SK-N-SH treated with all-trans-retinoic acid at 6 μM for 48 hours (cell line): ENCODE measurements around the gene ACVR1B.

Experiments
- ATAC-seq: fragments of 200-7000 bp; cut with Tn5 transposase; 3 replicates; pipeline ENCODE4 v1.9.1; 2020; ENCODE audit warnings: mild to moderate bottlenecking, moderate library complexity
- ARNTL ChIP-seq: fragments of 450-650 bp; formaldehyde crosslinking; IDR thresholded peaks from 2 replicates; pipeline ENCODE4 v1.5.0; 2020; ENCODE audit warnings: low read depth, mild to moderate bottlenecking, moderate library complexity, borderline replicate concordance
- BACH2 ChIP-seq: fragments of 250-450 bp; sonication (Bioruptor Pico); IDR thresholded peaks from 2 replicates; pipeline ENCODE4 v1.9.0; 2021; ENCODE audit warnings: mild to moderate bottlenecking, borderline replicate concordance
- CSDC2 ChIP-seq: fragments of 250-450 bp; sonication (Bioruptor Pico); IDR thresholded peaks from 2 replicates; pipeline ENCODE4 v1.5.0; 2020; ENCODE audit warnings: mild to moderate bottlenecking, moderate library complexity
- ESRRG ChIP-seq: fragments of 250-450 bp; sonication (Bioruptor Pico); IDR thresholded peaks from 2 replicates; pipeline ENCODE4 v1.6.1; 2021; ENCODE audit warnings: mild to moderate bottlenecking
- GLIS3 ChIP-seq: fragments of 250-450 bp; sonication (Bioruptor Pico); IDR thresholded peaks from 2 replicates; pipeline ENCODE4 v1.5.0; 2020; ENCODE audit warnings: mild to moderate bottlenecking, moderate library complexity
- ISL1 ChIP-seq: fragments of 250-450 bp; sonication (Bioruptor Pico); IDR thresholded peaks from 2 replicates; pipeline ENCODE4 v2.1.2; 2022; ENCODE audit warnings: mild to moderate bottlenecking, moderate library complexity
- OSR1 ChIP-seq: fragments of 250-450 bp; sonication (Bioruptor Pico); IDR thresholded peaks from 2 replicates; pipeline ENCODE4 v1.8.0; 2022; ENCODE audit warnings: moderate library complexity, mild to moderate bottlenecking, inconsistent platforms
- POU6F1 ChIP-seq: fragments of 250-450 bp; sonication (Bioruptor Pico); IDR thresholded peaks from 2 replicates; pipeline ENCODE4 v1.8.0; 2021; ENCODE audit warnings: low read depth, mild to moderate bottlenecking, moderate library complexity, borderline replicate concordance
- PPARA ChIP-seq: fragments of 250-450 bp; sonication (Bioruptor Pico); IDR thresholded peaks from 2 replicates; pipeline ENCODE4 v1.5.0; 2020; ENCODE audit warnings: mild to moderate bottlenecking, borderline replicate concordance
- RARB ChIP-seq: fragments of 250-450 bp; sonication (Bioruptor Pico); IDR thresholded peaks from 2 replicates; pipeline ENCODE4 v1.8.0; 2021; ENCODE audit warnings: mild to moderate bottlenecking, moderate library complexity
- SNAI2 ChIP-seq: fragments of 250-450 bp; sonication (Bioruptor Pico); IDR thresholded peaks from 2 replicates; pipeline ENCODE4 v1.5.0; 2020; ENCODE audit warnings: mild to moderate bottlenecking, moderate library complexity
- TCF4 ChIP-seq: fragments of 250-450 bp; sonication (Bioruptor Pico); IDR thresholded peaks from 2 replicates; pipeline ENCODE4 v1.8.0; 2021; ENCODE audit warnings: mild to moderate bottlenecking, moderate library complexity, borderline replicate concordance
- TOX ChIP-seq: fragments of 250-450 bp; sonication (Bioruptor Pico); IDR thresholded peaks from 2 replicates; pipeline ENCODE4 v1.8.0; 2021; ENCODE audit warnings: mild to moderate bottlenecking, moderate library complexity, borderline replicate concordance
- TSHZ2 ChIP-seq: fragments of 250-450 bp; sonication (Bioruptor Pico); IDR thresholded peaks from 2 replicates; pipeline ENCODE4 v1.5.0; 2020; ENCODE audit warnings: mild to moderate bottlenecking, moderate library complexity
- ZC3H10 ChIP-seq: fragments of 250-450 bp; sonication (Bioruptor Pico); IDR thresholded peaks from 2 replicates; pipeline ENCODE4 v1.5.1; 2021; ENCODE audit warnings: mild to moderate bottlenecking, moderate library complexity
- ZFP3 ChIP-seq: fragments of 250-450 bp; sonication (Bioruptor Pico); IDR thresholded peaks from 2 replicates; pipeline ENCODE4 v1.5.0; 2020; ENCODE audit warnings: mild to moderate bottlenecking, moderate library complexity
- ZFP30 ChIP-seq: fragments of 450-650 bp; formaldehyde crosslinking; IDR thresholded peaks from 2 replicates; pipeline ENCODE4 v1.5.0; 2022; ENCODE audit warnings: mild to moderate bottlenecking, moderate library complexity
- ZNF565 ChIP-seq: fragments of 450-650 bp; formaldehyde crosslinking; conservative IDR thresholded peaks from 2 replicates; pipeline ENCODE4 v1.5.0; 2020; ENCODE audit warnings: low read depth, mild to moderate bottlenecking, moderate library complexity
- ZNF70 ChIP-seq: fragments of 450-650 bp; formaldehyde crosslinking; IDR thresholded peaks from 2 replicates; pipeline ENCODE4 v1.5.0; 2020; ENCODE audit warnings: mild to moderate bottlenecking, moderate library complexity
- ZNF8 ChIP-seq: fragments of 450-650 bp; formaldehyde crosslinking; IDR thresholded peaks from 2 replicates; pipeline ENCODE4 v1.5.0; 2020; ENCODE audit warnings: mild to moderate bottlenecking, moderate library complexity

The ACVR1B gene

GRCh38 chr12:52006726-52007157 is 55.2 kb downstream of the ACVR1B start, which contains the start of gene TAMALIN (continued):
- no peak for TF ChIP-seq SNAI2
- TF ChIP-seq ISL1 (CRISPR knock-in tag) = no peak
- TF ChIP-seq TCF4 (CRISPR knock-in tag) = no peak
- no peak for TF ChIP-seq RARB (CRISPR knock-in tag)
- TF ChIP-seq ZNF565 = no peak
- no peak for TF ChIP-seq ARNTL (CRISPR knock-in tag)
- TF ChIP-seq TOX (CRISPR knock-in tag) = no peak
- no peak for TF ChIP-seq OSR1 (CRISPR knock-in tag)

- TF ChIP-seq TOX (CRISPR knock-in tag) = no peak
- TF ChIP-seq, all 23 proteins: peak for 0
- ATAC-seq = peak; percentile 13
Observed at GRCh38 chr12:52007158-52007921, 55.8 kb downstream of the ACVR1B start.

GRCh38 chr12:52007982-52008510 is 56.5 kb downstream of the ACVR1B start:
- no peak for TF ChIP-seq TOX (CRISPR knock-in tag)
- no peak for TF ChIP-seq ISL1 (CRISPR knock-in tag)
- TF ChIP-seq ZC3H10 (CRISPR knock-in tag) = no peak
- TF ChIP-seq ZFP3 = no peak
- ATAC-seq = no peak

- no peak for TF ChIP-seq TSHZ2 (CRISPR knock-in tag)
- no peak for TF ChIP-seq OSR1 (CRISPR knock-in tag)
- TF ChIP-seq SNAI2 = no peak
- no peak for TF ChIP-seq ZFP30 (CRISPR knock-in tag)
- TF ChIP-seq TCF4 (CRISPR knock-in tag) = no peak
- no peak for TF ChIP-seq GLIS3
- no peak for TF ChIP-seq ARNTL (CRISPR knock-in tag)
- no peak for TF ChIP-seq ZNF565
- TF ChIP-seq ISL1 (CRISPR knock-in tag) = no peak
- TF ChIP-seq CSDC2 (CRISPR knock-in tag) = no peak
- TF ChIP-seq PPARA (CRISPR knock-in tag) = no peak
- no peak for TF ChIP-seq ZC3H10 (CRISPR knock-in tag)
- no peak for TF ChIP-seq ZNF8 (CRISPR knock-in tag)
- no peak for TF ChIP-seq POU6F1 (CRISPR knock-in tag)
- TF ChIP-seq TOX (CRISPR knock-in tag) = no peak
- TF ChIP-seq ZNF70 (CRISPR knock-in tag) = no peak
- no peak for TF ChIP-seq BACH2 (CRISPR knock-in tag)
- TF ChIP-seq RARB (CRISPR knock-in tag) = no peak
- TF ChIP-seq, all 23 proteins: peak for 0
- no peak for ATAC-seq
Observed at GRCh38 chr12:52009081-52009751, 57.7 kb downstream of the ACVR1B start.

- TF ChIP-seq CSDC2 (CRISPR knock-in tag) = no peak
- no peak for TF ChIP-seq TOX (CRISPR knock-in tag)
- no peak for TF ChIP-seq ESRRG (CRISPR knock-in tag)
- peak; percentile 37; the same call in 1 of the 2 replicates for TF ChIP-seq TCF4 (CRISPR knock-in tag)
- ATAC-seq = peak; percentile 56
Observed at GRCh38 chr12:52010152-52010622, 58.7 kb downstream of the ACVR1B start.
